PC-9 (cell line): ENCODE measurements around the gene B9D1.

Source experiments
- EZH2 ChIP-seq: fragments of 200-600 bp; sonication (generic); IDR thresholded peaks from 2 replicates; pipeline ENCODE4 v1.8.0; 2017; ENCODE audit warnings: antibody characterized with exemption, low read depth
- TF ChIP-seq, protein P1 (sequence below): fragments of 200-600 bp; sonication (generic); conservative IDR thresholded peaks from 2 replicates; pipeline ENCODE4 v1.6.1; 2017; ENCODE audit warnings: mixed run types, antibody characterized with exemption, mild to moderate bottlenecking, moderate library complexity

DNA sequence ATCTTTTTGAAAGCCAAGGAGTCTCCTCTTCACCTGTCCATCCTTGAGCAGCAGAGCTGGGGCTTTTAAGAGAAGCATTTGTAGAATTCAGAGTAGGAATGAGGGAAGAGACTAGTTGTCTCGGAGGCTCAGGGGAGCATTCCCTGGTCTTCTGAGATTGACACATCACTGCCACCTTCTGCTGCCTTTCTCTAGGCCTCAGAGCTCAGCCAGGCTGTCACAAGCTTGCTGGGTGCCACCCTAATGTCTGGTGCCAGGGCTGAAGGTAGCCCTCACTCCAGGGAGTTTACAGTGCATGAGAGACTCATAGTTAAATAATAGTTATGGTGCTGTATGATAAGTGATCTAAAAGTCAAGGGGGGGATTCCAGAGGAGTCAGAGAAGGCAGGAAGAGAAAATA is 39.7 kb downstream of the B9D1 start:
- TF ChIP-seq, protein P1, sequence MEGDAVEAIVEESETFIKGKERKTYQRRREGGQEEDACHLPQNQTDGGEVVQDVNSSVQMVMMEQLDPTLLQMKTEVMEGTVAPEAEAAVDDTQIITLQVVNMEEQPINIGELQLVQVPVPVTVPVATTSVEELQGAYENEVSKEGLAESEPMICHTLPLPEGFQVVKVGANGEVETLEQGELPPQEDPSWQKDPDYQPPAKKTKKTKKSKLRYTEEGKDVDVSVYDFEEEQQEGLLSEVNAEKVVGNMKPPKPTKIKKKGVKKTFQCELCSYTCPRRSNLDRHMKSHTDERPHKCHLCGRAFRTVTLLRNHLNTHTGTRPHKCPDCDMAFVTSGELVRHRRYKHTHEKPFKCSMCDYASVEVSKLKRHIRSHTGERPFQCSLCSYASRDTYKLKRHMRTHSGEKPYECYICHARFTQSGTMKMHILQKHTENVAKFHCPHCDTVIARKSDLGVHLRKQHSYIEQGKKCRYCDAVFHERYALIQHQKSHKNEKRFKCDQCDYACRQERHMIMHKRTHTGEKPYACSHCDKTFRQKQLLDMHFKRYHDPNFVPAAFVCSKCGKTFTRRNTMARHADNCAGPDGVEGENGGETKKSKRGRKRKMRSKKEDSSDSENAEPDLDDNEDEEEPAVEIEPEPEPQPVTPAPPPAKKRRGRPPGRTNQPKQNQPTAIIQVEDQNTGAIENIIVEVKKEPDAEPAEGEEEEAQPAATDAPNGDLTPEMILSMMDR = no peak
- no peak for TF ChIP-seq EZH2
